ENCODE measurements around the gene DYNLRB2.

DNA sequence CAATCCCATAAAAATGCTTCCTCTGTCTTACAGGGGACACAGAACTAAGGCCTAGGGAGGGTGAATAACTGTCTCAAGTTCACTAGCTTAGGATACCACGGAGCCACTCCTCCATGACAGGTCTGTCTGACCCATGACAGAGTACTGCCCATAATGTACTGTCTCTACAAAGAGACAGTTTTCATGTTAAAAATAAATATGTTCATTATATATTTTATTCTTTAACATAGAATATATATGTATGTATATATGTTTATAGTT lies 28.3 kb upstream of the DYNLRB2 start:
- TF ChIP-seq EZH2 (IDR thresholded peaks at IDR 0.05; ENCODE audit: borderline replicate concordance, low read length) = no peak
- no peak for TF ChIP-seq CTCF (IDR thresholded peaks at IDR 0.05; ENCODE audit: low read length)
